WTC11 (cell line): ENCODE measurements around the gene PPM1D. TPM values are rescaled to one million over a fixed set of nuclear protein-coding genes. Genes with fewer than 3 reads are reported as not detected.

ENCODE experiments used
- AR ChIP-seq: fragments of 250-450 bp; sonication (Bioruptor Pico); IDR thresholded peaks from 2 replicates; pipeline ENCODE4 v1.9.0; 2021; ENCODE audit warnings: mild to moderate bottlenecking
- ATF1 ChIP-seq: sonication (generic); formaldehyde crosslinking; IDR thresholded peaks from 2 replicates; pipeline ENCODE4 v1.8.1; 2023; ENCODE audit warnings: mild to moderate bottlenecking, moderate library complexity, missing genetic modification reagents
- CDX4 ChIP-seq: fragments of 250-450 bp; sonication (Bioruptor Pico); IDR thresholded peaks from 2 replicates; pipeline ENCODE4 v1.9.0; 2021; ENCODE audit warnings: moderate library complexity, mild to moderate bottlenecking, inconsistent platforms, borderline replicate concordance
- CTCF ChIP-seq: fragments of 200-600 bp; IDR thresholded peaks from 2 replicates; pipeline ENCODE4 v1.8.0; 2022; ENCODE audit warnings: antibody characterized with exemption
- E2F4 ChIP-seq: sonication (generic); formaldehyde crosslinking; IDR thresholded peaks from 2 replicates; pipeline ENCODE4 v1.8.1; 2022; ENCODE audit warnings: low read depth, mild to moderate bottlenecking, moderate library complexity, missing genetic modification reagents, borderline replicate concordance
- ELF4 ChIP-seq: sonication (generic); formaldehyde crosslinking; IDR thresholded peaks from 2 replicates; pipeline ENCODE4 v1.8.1; 2022; ENCODE audit warnings: low read depth, mild to moderate bottlenecking, moderate library complexity, missing genetic modification reagents
- GABPB1 ChIP-seq: sonication (generic); formaldehyde crosslinking; IDR thresholded peaks from 2 replicates; pipeline ENCODE4 v1.8.1; 2023; ENCODE audit warnings: mild to moderate bottlenecking, missing genetic modification reagents
- JAZF1 ChIP-seq: fragments of 250-450 bp; sonication (Bioruptor Pico); IDR thresholded peaks from 2 replicates; pipeline ENCODE4 v1.9.0; 2021; ENCODE audit warnings: moderate library complexity, mild to moderate bottlenecking, inconsistent platforms
- JUN ChIP-seq: sonication (generic); formaldehyde crosslinking; IDR thresholded peaks from 2 replicates; pipeline ENCODE4 v1.8.0; 2023; ENCODE audit warnings: mild to moderate bottlenecking, missing genetic modification reagents
- NFATC4 ChIP-seq: fragments of 250-450 bp; sonication (Bioruptor Pico); IDR thresholded peaks from 2 replicates; pipeline ENCODE4 v1.9.0; 2021; ENCODE audit warnings: mild to moderate bottlenecking
- NR1H2 ChIP-seq: sonication (generic); formaldehyde crosslinking; IDR thresholded peaks from 2 replicates; pipeline ENCODE4 v1.9.0; 2021; ENCODE audit warnings: mild to moderate bottlenecking, moderate library complexity, missing genetic modification reagents
- NR3C1 ChIP-seq: sonication (generic); formaldehyde crosslinking; conservative IDR thresholded peaks from 2 replicates; pipeline ENCODE4 v1.8.1; 2023; ENCODE audit warnings: low read depth, mild to moderate bottlenecking, missing genetic modification reagents
- PRRX2 ChIP-seq: fragments of 250-450 bp; sonication (Bioruptor Pico); IDR thresholded peaks from 2 replicates; pipeline ENCODE4 v1.8.0; 2021; ENCODE audit warnings: mild to moderate bottlenecking
- TEAD1 ChIP-seq: sonication (generic); formaldehyde crosslinking; IDR thresholded peaks from 2 replicates; pipeline ENCODE4 v1.8.0; 2022; ENCODE audit warnings: mild to moderate bottlenecking, missing genetic modification reagents
- USF1 ChIP-seq: sonication (generic); formaldehyde crosslinking; IDR thresholded peaks from 2 replicates; pipeline ENCODE4 v1.8.0; 2022; ENCODE audit warnings: mild to moderate bottlenecking, missing genetic modification reagents
- ZNF396 ChIP-seq: fragments of 250-450 bp; sonication (Bioruptor Pico); IDR thresholded peaks from 2 replicates; pipeline ENCODE4 v1.8.0; 2021; ENCODE audit warnings: mild to moderate bottlenecking, moderate library complexity, borderline replicate concordance
- ZNF423 ChIP-seq: fragments of 250-450 bp; sonication (Bioruptor Pico); IDR thresholded peaks from 2 replicates; pipeline ENCODE4 v2.1.2; 2022; ENCODE audit warnings: mild to moderate bottlenecking, moderate library complexity
- total RNA-seq: library from RNA; stranded (reverse); gene quantifications from 3 replicates; pipeline ENCODE4 v1.2.3, GENCODE V29; 2021
- TF ChIP-seq, protein P1 (sequence below): sonication (generic); formaldehyde crosslinking; IDR thresholded peaks from 2 replicates; pipeline ENCODE4 v1.8.0; 2022; ENCODE audit warnings: missing genetic modification reagents
- TF ChIP-seq, protein P2 (sequence below): sonication (generic); formaldehyde crosslinking; IDR thresholded peaks from 2 replicates; pipeline ENCODE4 v1.8.1; 2023; ENCODE audit warnings: mild to moderate bottlenecking, missing genetic modification reagents
- TF ChIP-seq, protein P3 (sequence below): sonication (generic); formaldehyde crosslinking; IDR thresholded peaks from 2 replicates; pipeline ENCODE4 v1.8.1; 2023; ENCODE audit warnings: mild to moderate bottlenecking, missing genetic modification reagents, borderline replicate concordance

The PPM1D gene
- total RNA-seq, 1 experiment from 2014 or later: 20.4 TPM

GRCh38 chr17:60599620-60600489 is at the start of gene PPM1D (continued):
- TF ChIP-seq, protein P1, sequence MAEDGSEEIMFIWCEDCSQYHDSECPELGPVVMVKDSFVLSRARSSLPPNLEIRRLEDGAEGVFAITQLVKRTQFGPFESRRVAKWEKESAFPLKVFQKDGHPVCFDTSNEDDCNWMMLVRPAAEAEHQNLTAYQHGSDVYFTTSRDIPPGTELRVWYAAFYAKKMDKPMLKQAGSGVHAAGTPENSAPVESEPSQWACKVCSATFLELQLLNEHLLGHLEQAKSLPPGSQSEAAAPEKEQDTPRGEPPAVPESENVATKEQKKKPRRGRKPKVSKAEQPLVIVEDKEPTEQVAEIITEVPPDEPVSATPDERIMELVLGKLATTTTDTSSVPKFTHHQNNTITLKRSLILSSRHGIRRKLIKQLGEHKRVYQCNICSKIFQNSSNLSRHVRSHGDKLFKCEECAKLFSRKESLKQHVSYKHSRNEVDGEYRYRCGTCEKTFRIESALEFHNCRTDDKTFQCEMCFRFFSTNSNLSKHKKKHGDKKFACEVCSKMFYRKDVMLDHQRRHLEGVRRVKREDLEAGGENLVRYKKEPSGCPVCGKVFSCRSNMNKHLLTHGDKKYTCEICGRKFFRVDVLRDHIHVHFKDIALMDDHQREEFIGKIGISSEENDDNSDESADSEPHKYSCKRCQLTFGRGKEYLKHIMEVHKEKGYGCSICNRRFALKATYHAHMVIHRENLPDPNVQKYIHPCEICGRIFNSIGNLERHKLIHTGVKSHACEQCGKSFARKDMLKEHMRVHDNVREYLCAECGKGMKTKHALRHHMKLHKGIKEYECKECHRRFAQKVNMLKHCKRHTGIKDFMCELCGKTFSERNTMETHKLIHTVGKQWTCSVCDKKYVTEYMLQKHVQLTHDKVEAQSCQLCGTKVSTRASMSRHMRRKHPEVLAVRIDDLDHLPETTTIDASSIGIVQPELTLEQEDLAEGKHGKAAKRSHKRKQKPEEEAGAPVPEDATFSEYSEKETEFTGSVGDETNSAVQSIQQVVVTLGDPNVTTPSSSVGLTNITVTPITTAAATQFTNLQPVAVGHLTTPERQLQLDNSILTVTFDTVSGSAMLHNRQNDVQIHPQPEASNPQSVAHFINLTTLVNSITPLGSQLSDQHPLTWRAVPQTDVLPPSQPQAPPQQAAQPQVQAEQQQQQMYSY (CRISPR knock-in tag): no peak; the same call in 1 of the 2 replicates
- TF ChIP-seq, protein P2, sequence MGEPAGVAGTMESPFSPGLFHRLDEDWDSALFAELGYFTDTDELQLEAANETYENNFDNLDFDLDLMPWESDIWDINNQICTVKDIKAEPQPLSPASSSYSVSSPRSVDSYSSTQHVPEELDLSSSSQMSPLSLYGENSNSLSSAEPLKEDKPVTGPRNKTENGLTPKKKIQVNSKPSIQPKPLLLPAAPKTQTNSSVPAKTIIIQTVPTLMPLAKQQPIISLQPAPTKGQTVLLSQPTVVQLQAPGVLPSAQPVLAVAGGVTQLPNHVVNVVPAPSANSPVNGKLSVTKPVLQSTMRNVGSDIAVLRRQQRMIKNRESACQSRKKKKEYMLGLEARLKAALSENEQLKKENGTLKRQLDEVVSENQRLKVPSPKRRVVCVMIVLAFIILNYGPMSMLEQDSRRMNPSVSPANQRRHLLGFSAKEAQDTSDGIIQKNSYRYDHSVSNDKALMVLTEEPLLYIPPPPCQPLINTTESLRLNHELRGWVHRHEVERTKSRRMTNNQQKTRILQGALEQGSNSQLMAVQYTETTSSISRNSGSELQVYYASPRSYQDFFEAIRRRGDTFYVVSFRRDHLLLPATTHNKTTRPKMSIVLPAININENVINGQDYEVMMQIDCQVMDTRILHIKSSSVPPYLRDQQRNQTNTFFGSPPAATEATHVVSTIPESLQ: no peak
- no peak for TF ChIP-seq CTCF
- TF ChIP-seq CDX4 (CRISPR knock-in tag): no peak
- no peak for TF ChIP-seq PRRX2 (CRISPR knock-in tag)
- TF ChIP-seq, protein P3, sequence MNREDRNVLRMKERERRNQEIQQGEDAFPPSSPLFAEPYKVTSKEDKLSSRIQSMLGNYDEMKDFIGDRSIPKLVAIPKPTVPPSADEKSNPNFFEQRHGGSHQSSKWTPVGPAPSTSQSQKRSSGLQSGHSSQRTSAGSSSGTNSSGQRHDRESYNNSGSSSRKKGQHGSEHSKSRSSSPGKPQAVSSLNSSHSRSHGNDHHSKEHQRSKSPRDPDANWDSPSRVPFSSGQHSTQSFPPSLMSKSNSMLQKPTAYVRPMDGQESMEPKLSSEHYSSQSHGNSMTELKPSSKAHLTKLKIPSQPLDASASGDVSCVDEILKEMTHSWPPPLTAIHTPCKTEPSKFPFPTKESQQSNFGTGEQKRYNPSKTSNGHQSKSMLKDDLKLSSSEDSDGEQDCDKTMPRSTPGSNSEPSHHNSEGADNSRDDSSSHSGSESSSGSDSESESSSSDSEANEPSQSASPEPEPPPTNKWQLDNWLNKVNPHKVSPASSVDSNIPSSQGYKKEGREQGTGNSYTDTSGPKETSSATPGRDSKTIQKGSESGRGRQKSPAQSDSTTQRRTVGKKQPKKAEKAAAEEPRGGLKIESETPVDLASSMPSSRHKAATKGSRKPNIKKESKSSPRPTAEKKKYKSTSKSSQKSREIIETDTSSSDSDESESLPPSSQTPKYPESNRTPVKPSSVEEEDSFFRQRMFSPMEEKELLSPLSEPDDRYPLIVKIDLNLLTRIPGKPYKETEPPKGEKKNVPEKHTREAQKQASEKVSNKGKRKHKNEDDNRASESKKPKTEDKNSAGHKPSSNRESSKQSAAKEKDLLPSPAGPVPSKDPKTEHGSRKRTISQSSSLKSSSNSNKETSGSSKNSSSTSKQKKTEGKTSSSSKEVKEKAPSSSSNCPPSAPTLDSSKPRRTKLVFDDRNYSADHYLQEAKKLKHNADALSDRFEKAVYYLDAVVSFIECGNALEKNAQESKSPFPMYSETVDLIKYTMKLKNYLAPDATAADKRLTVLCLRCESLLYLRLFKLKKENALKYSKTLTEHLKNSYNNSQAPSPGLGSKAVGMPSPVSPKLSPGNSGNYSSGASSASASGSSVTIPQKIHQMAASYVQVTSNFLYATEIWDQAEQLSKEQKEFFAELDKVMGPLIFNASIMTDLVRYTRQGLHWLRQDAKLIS (CRISPR knock-in tag): no peak
- peak; percentile 32; the same call in 1 of the 2 replicates for TF ChIP-seq TEAD1 (CRISPR knock-in tag)
- no peak for TF ChIP-seq ATF1
- peak; percentile 54; the same call in 1 of the 2 replicates for TF ChIP-seq E2F4 (CRISPR knock-in tag)
- no peak for TF ChIP-seq ZNF423 (CRISPR knock-in tag)
- TF ChIP-seq ZNF396 (CRISPR knock-in tag): no peak
- no peak for TF ChIP-seq NR1H2 (CRISPR knock-in tag)
- no peak; the same call in 1 of the 2 replicates for TF ChIP-seq JUN (CRISPR knock-in tag)
- TF ChIP-seq ELF4: no peak
- no peak for TF ChIP-seq JAZF1 (CRISPR knock-in tag)
- no peak for TF ChIP-seq NR3C1 (CRISPR knock-in tag)
- TF ChIP-seq NFATC4 (CRISPR knock-in tag): no peak
- TF ChIP-seq AR (CRISPR knock-in tag): no peak
- TF ChIP-seq GABPB1: peak; percentile 56
- no peak for TF ChIP-seq USF1 (CRISPR knock-in tag)
